MM.1S (cell line): Measurements from ENCODE around the gene GUCY2C.

ENCODE experiments used
- CTCF ChIP-seq: fragments of 300-600 bp; sonication (generic); IDR thresholded peaks from 2 replicates; pipeline ENCODE4 v1.5.1; 2016; ENCODE audit warnings: antibody characterized with exemption, low read length, mixed read lengths
- EZH2 ChIP-seq: fragments of 300-600 bp; sonication (generic); optimal IDR thresholded peaks from 2 replicates; pipeline ENCODE3; 2017; ENCODE audit warnings: low read depth, mild to moderate bottlenecking, antibody characterized with exemption, low read length, mixed read lengths

GRCh38 chr12:14607568-14607967 is 88.8 kb downstream of the GUCY2C start:
- TF ChIP-seq CTCF, result no peak
- no peak for TF ChIP-seq EZH2
